Suppressor macrophage treated with lipopolysaccharide for 4 hours (primary cell): ENCODE results near the gene SAMD8.
"Not testable (repeated sequence)": the region's sequence is repeated elsewhere in the genome, so short reads cannot be mapped to it uniquely, and the experiment has no call there.

Experiments used
- DNase-seq: peaks from one replicate; pipeline ENCODE4 v3.0.0-alpha.2; 2020

SAMD8 gene

GRCh38 chr10:75108684-75109458 lies 2.6 kb upstream of the SAMD8 start:
- DNase-seq, result no peak

GRCh38 chr10:75109459-75109778 lies 2.0 kb upstream of the SAMD8 start:
- DNase-seq, result no peak

GRCh38 chr10:75110006-75110632 lies 1.3 kb upstream of the SAMD8 start:
- DNase-seq, result no peak

GRCh38 chr10:75111907-75112679 lies 637 bp downstream of the SAMD8 start:
- peak; percentile 68 for DNase-seq

- DNase-seq, result peak; percentile 57
These were observed 3.7 kb downstream of the SAMD8 start for GRCh38 chr10:75115137-75115536.

- DNase-seq, result not testable (repeated sequence)
These were observed 5.7 kb downstream of the SAMD8 start for GRCh38 chr10:75116941-75117775.

- no peak for DNase-seq
These were observed 6.5 kb downstream of the SAMD8 start for GRCh38 chr10:75117995-75118394.

GRCh38 chr10:75119444-75120066 lies 8.1 kb downstream of the SAMD8 start:
- not testable (repeated sequence) for DNase-seq

GRCh38 chr10:75121322-75121721 lies 9.9 kb downstream of the SAMD8 start:
- DNase-seq, result no peak

- DNase-seq, result no peak
These were observed 11.0 kb downstream of the SAMD8 start for GRCh38 chr10:75122505-75122904.

- no peak for DNase-seq
These were observed 11.7 kb downstream of the SAMD8 start for GRCh38 chr10:75123088-75123682.

- DNase-seq, result no peak
These were observed 14.8 kb downstream of the SAMD8 start for GRCh38 chr10:75126277-75126676.

GRCh38 chr10:75127471-75127870 lies 16.0 kb downstream of the SAMD8 start:
- DNase-seq, result peak; percentile 28

GRCh38 chr10:75128985-75129384 lies 17.5 kb downstream of the SAMD8 start:
- not testable (repeated sequence) for DNase-seq

GRCh38 chr10:75129537-75129936 lies 18.1 kb downstream of the SAMD8 start:
- no peak for DNase-seq

- DNase-seq, result not testable (repeated sequence)
These were observed 22.2 kb downstream of the SAMD8 start for GRCh38 chr10:75133701-75134100.

- no peak for DNase-seq
These were observed 24.9 kb downstream of the SAMD8 start for GRCh38 chr10:75136346-75136745.

GRCh38 chr10:75137533-75138438 lies 26.3 kb downstream of the SAMD8 start:
- DNase-seq, result peak; percentile 57

- DNase-seq, result no peak
These were observed 28.8 kb downstream of the SAMD8 start for GRCh38 chr10:75140246-75140645.

- DNase-seq, result no peak
These were observed 31.9 kb downstream of the SAMD8 start for GRCh38 chr10:75143353-75143752.

- no peak for DNase-seq
These were observed 34.1 kb downstream of the SAMD8 start for GRCh38 chr10:75145590-75145989.
